NCI-H2081 treated with DMSO at 0.1 percent for 48 hours (cell line): ENCODE data around the gene NLN.
"Not testable (repeated sequence)": the region's sequence is repeated elsewhere in the genome, so short reads cannot be mapped to it uniquely, and the experiment has no call there.

Experiments used
- DNase-seq: peaks from one replicate; lab custom pipeline; 2025; lab: John Stamatoyannopoulos, UW

The NLN gene

DNA sequence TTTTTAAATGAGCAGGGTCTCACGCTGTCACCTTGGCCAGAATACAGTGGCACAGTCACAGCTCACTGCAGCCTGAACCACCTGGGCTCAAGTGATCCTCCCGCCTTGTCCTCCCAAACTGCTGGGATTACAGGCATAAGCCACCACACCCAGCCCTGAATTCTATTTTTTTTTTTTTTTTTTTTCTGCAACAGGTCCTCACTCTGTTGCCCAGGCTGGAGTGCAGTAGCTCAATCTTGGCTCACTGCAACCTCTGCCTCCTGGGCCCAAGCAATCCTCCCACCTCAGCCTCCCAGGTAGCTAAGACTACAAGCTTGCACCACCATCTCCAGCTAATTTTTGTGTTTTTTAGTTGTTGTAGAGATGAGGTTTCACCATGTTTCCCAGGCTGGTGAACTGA lies 51.0 kb downstream of the NLN start:
- not testable (repeated sequence) for DNase-seq

DNA sequence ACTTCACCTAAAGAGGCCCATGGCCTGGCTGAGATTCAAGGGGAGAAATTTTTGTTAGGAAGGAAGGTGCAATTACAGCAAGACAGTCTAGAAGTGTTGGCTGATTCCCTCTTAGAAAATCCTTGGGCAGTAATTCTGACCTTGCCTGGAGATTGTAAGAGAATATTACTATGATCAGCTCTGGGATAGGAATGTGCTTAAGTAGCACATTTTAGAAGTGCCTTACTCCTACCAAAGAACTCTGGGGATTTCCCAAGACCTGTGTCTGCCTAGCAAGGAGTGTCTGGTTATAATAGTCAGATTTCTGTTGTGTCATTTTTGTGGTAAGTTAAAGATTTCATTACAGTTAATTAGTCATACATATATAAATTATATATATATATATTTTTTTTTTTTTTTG lies 52.3 kb downstream of the NLN start:
- no peak for DNase-seq

DNA sequence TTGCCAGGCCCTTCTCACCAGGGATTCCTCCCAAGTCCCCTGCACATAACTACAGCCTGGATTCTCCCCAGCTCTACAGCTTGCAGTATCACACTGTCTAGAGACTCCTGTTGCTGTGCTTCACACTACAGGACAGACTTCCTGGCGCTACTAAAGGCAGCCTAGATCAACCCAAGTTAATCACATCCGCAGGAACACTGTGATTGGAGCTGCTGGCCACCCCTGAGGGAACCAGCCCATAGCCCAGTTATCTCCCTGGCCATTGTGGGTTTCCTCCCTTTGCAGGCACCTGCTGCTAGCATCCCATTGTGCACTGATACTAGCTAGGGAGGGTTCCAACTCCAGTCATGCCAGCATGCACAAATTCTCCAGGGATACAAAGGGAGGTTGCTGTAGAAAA lies 53.5 kb downstream of the NLN start:
- DNase-seq = no peak

DNA sequence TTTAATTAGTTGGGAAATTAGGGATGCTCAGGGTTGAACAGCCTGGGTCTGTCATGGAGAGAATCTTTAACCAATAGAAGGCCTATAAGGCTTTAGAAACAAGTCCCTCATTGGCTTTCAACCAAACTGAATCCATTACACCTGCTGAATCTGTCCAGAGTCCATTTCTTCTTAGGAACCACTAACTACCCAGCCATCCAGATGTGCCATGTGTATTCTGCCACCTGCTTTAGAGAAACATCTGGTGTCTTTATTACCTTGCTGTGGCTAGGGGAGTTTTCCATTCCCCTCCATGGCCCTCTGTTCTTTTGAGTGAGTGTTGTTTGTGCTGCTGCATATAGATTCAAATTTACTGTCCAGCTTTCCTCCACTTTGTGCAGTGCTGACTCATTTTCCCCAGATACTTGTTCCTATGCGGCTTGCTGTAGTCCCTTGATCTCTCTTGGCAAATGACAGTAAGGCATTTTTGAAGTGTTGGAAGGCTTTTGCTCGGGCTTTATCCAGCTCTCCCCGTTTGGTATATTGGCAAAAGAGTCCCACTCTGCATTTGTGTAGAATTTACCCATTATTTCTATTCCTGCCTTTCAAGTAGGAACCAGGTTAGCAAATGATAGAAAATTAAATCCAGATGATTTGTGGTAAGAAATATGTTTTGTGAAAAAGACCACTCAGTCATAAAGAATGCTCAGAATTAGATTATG lies 54.6 kb downstream of the NLN start:
- DNase-seq = no peak

DNA sequence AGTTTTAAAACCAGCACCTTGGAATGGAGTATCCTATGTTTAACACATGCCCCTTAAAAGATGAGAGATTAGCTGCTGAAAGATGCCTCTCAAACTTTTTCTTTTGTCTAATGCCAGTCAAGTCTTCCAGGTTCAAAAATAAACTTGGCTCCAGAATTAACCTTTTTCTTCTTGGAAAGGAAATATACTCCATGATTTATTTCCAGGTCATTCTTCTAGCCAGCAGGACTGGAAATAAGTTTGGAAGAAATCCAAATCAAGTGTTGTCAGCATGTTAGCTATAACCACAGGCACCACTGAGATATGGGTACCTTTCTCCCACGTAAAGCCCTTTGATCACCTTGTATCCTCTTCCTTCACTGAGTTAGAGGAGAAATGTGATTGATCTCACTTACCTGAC lies 56.1 kb downstream of the NLN start:
- DNase-seq = no peak

DNA sequence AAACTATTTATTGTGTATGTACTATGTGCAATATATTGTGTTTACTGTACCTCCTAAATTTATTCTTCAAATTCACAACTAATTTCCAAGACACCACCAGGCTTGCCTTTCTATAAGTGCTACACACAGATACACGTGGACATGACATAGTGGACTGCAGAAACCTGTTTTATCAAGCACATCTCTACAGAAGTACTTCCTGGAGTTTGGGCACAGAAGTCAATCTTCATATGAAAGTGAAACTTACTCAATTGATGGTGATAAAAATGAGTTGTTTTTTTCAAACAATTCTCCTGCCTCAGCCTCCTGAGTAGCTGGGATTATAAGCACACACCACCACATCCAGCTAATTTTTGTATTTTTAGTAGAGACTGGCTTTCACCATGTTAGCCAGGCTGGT lies 57.6 kb downstream of the NLN start:
- DNase-seq = no peak

DNA sequence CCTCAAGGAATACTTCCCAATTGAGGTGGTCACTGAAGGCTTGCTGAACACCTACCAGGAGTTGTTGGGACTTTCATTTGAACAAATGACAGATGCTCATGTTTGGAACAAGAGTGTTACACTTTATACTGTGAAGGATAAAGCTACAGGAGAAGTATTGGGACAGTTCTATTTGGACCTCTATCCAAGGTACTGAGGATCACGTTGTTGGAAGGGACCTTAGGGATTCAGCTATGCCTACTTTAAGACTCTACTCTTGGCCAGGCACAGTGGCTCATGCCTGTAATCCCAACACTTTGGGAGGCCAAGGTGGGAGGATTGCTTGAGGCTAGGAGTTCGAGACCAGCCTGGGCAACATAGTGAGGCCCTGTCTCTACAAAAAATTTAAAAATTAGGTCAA lies 66.3 kb downstream of the NLN start:
- not testable (repeated sequence) for DNase-seq

DNA sequence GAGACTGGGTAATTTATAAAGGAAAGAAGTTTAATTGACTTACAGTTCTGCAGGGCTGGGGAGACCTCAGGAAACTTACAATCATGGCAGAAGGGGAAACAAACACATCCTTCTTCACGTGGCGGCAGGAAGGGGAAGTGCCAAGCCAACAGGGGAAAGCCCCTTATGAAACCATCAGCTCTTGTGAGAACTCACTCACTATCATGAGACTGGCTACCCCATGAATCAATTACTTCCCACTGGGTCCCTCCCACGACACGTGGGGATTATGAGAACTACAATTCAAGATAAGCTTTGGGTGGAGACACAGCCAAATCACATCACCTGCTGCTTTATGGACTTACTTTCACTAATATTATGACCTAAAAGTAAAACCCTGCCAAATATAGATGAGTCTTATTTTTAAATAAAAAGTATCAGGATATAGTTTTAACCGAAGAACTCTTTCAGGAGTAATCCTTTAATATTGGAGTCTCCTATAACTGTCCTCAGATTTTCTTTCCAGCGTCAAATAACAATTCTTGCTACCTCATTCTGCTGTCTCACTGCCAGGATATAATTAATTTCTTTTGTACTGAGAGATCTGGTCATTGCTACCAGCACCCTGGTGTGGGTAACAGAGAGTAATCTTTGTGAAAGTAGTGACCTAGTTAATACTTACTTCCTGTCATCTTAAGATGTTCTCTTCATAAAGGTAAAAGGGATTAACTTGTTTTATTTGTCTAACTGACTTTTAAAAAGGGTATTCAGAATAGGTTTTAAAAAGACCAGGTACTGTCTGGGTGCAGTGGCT lies 68.6 kb downstream of the NLN start:
- DNase-seq = no peak

DNA sequence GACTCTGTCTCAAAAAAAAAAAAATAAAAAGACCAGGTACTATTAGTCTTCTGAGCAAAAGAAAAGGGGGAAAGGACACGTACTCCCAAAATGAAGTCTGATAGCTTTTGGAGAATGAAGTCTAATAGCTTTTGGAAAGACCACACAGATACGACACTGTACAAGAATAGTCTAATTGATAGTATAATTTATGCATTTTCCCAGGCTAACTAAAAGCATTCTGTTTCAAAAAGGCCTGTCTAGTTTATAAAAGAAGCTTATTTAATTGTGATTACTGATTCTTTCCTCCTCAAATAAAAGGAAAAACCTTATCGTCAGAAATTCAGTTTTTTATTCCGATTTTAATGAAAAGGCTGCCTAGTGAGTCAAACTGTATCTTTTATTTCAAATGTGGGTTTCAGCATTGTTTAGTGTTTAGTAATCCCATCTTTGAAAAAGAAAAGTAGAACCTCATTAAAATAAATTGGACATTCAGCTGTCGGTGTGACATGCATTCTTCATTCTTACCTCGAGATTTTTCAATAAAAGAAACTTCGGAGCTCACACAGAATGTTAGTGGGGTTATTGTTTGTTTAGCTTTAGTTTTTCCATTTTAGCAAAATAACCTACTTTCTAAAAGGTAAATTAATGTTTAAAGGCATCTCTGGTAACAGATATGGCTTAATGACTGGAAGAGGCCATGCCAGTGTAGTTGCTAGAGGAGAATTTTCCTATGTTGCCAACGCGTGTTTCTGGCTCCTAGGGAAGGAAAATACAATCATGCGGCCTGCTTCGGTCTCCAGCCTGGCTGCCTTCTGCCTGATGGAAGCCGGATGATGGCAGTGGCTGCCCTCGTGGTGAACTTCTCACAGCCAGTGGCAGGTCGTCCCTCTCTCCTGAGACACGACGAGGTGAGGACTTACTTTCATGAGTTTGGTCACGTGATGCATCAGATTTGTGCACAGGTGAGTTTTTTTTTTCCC lies 70.0 kb downstream of the NLN start:
- DNase-seq = no peak

DNA sequence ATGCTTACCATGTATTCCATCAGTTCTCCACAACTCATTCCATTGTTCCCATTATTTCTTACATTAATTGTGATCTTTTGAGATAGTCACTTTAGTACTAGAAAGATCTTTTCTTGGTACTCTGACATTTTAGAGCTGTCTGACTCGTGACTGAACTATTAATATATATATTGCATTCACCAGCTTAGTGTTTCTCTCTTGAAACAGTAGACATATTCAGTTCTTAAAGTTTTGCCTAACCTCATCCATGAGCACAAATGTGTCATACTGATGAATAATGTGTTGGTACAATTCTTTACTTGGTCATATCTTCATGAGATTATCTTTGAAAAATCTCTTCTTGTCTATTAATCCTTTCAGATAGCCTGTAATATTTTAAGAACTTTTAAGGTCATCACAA lies 74.3 kb downstream of the NLN start:
- DNase-seq = no peak

DNA sequence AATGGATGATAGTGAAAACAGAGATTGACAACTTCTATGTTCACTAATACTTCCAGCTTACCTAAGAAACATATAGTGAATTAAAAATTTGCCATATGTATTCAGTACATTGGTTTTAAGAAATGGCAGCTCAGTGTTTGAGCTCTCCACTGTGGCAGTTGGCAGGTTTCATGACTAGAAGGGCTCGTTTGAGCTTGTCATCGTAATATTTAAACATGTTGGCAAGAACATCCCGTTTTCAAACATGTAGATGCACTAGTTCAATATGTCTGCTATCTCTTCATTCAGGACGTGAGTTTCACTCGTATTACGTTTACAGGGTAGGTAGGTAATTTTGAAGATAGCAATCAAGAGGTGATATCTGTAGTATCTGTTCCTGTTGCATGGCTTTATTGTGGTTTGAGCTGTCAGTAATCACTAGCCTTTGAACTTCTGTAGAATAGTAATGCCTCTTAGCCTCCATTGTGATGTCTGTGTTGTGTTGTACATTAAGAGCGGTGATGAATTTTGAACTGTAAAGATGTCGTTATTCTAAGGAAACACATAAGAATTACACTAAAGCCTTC lies 74.8 kb downstream of the NLN start:
- DNase-seq = no peak

DNA sequence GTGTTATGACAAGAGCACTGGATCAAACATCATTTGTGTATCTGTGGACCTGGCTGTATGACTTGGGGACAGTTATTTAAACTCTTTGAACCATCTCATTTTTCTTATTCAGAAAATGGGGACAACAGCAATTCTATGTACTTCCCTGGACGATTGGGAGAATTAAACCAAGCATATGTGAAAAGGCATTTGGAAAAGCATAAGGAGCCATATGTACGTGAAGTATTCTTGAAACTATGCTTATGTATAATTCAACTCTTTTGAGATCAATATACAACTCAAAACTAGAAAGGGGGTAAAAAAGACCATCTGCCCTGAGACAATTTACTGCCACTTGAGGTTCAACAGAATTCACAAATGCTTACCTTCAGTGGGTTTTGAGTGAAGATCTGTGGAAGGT lies 75.5 kb downstream of the NLN start:
- DNase-seq = no peak

DNA sequence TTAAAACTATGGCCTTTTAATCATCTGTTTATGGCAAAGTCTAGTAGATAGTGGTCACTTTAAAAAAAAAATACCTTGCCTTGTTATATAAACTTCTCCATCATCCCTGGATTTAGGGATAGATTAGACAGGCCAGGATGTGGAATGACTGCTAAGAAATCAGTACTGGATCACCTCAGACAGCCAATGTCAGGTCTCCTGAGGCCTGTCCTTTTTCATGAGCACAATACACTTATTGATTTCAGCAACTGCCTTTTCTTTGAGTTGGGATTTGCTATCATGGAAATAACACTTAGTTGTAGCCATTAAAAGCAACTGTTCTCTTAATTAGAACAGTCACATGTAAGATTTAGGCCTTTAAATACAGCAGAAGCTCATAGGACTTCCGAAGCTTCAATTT lies 77.9 kb downstream of the NLN start:
- no peak for DNase-seq

DNA sequence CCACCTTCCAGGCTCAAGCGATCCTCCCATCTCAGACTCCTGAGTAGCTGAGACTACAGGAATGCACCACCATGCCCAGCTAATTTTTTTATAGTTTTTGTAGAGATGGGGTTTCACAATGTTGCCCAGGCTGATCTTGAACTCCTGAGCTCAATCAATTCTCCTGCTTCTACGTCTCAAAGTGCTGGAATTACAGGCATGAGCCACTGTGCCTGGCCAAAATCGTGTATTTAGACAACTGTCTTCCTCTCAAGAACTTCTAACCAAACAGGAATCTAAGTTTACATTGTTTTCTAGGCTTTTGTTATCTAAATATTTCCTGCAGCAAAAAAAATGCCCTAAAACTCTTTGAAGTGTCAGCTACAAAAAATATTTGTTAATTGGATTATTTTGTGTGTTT lies 78.8 kb downstream of the NLN start:
- no peak for DNase-seq

DNA sequence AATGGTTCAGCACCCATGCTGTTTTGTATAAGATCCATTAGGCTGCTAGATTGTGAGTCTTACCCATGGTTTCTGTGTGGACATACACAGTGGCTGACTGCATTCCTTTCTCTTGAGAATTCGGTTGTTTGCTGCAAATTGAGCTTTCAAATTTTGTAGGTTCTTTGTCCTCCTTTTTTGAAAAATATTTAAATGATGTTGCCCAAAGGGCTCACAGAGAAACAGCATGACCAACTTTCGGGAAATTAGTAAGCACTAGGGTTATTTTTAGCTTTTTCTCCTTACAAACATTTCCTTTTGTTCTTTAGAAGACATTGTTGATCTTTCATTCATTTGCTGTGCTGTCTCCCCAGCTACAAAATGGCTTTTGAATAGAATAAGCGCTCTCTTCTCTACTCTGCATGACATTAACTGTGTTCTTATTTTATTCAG lies 79.4 kb downstream of the NLN start:
- DNase-seq = no peak

DNA sequence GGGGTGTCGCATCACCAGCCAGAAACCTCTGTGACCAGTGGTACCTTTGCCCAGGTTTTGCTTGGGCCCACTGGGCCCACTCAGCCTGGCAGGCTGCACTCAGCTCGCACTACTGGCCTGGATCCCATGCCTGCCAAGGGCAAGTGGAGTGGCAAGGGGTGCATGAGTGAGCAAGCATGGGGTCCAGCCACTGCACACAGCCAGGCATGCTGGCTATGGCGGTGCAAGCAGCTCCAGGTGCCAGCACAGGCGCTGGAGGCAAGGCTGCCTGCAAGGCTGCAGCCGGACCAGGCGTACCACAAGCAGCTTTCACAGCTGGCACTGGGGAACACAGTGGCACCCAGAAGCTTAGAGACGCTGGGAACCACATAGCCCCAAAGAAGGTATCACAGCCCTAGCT lies 80.1 kb downstream of the NLN start:
- no peak for DNase-seq

DNA sequence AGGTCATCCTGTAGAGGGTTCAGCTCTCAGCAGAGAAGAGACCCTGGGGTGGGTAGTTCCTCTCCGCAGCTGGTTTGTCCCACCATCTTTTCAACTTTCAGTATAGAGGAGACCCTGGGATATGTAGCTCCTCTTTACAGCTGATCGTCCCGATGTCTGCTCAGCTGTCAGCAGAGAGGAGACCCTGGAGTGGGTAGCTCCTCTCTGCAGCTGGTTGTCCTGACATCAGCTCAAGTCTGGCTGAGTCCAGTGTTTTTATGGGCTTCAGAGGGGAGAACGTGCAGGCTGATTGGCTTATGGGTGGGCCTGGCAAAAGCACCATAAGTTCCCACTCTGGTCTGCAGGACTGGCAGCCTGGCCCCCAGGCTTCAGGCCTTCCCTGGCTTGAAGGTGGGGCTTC lies 80.8 kb downstream of the NLN start:
- DNase-seq = no peak

DNA sequence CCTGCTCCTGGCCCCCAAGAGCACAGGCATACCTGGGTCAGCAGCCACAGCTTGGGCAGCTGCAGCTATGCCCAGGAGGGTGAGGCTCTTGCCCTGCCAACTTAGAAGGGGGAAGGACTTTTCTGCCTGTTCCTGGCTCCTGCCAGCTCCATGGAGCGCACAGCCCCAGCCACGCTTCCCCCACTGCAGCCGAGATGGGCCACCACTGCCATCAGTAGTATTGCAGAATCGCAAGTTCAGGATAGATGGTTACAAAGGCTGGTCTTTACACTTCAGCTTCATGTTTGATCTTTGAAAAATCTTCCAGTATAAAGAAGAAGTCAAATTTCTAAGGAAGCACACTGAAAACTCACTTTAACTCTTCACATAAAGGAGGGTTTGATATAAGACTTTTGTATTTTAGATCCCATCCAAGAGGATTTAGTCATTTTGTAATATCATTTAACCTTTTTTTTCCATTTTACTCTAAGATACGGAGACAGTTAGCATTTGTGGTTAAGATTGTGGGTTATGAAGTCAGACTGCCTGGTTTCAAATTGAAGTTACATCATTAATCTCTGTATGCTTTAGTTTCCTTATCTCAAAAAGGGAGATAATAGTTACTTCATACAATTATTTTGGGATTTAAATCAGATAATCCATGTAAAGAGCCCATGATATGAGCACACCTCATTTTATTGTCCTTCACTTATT lies 81.8 kb downstream of the NLN start:
- DNase-seq = no peak

DNA sequence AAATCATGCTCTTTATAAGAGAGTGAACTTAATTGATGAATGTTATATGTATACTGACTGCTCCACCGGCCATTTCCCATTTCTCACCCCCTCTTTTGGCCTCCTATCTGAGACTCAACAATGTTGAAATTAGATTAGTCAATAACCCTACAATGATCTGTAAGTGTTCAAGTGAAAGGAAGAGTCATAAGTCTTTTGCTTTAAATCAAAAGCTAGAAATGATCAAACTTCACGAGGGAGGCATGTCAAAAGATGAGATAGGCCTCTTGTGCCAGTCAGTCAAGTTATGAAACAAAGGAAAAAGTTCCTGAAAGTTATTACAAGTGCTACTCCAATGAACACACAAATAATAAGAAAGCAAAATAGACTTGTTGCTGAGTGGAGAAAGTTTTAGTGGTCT lies 83.1 kb downstream of the NLN start:
- no peak for DNase-seq

DNA sequence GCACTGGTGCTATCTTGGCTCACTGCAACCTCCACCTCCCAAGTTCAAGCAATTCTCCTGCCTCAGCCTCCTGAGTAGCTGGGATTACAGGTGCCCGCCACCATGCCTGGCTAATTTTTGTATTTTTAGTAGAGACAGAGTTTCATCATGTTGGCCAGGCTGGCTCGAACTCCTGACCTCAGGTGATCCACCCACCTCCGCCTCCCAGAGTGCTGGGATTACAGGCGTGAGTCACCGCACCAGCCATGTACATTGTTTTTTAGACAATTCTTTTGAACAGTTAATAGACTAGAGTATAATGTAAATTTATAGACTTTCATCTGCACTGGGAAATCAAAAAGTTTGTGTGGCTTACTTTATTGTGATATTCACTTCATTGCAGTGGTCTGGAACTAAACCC lies 85.5 kb downstream of the NLN start:
- not testable (repeated sequence) for DNase-seq

DNA sequence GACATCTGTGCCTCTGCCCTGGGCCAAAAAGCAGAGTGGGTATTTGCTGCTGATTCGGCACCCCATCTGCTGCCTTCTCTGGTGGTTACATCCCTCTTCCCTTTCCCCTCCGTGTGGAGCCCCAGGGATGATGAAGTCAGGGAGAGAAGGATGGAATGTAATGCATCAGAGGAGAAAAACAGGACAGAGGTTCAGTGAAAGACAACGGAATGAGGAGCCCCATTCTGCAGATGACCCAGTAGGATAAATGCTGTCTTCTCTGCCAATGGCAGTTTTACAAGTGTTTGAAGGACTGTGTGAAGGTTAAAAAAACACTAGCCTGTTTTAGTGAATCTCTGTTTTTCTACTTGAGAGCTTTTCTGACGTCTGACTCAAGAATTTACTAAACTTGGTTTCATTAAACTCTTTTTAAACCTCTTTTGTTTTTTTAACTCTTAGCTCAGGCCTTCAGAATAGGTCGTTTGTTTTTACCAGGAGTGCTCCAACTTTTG lies 86.3 kb downstream of the NLN start:
- DNase-seq = no peak

DNA sequence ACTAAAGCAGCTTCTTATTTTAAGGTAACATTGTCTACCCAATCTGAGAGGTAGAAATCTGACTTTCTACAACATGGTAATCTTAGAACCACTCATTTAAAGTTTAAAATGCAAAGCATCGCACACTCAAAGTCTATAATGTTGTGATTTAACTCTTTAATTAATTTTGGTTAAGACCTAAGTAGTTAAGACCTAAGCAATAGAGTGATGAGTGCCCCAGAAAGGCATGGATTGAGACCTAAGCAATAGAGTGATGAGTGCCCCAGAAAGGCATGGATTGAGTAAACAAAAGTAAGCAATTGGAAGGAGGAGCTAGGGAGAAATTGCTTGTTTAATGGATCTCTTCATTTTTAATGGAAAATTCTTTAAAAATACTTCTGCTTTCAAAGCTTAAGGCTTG lies 86.8 kb downstream of the NLN start:
- no peak for DNase-seq
